SK-N-SH (cell line): ENCODE results near the gene NDUFB3.
"Not testable (repeated sequence)": the region's sequence is repeated elsewhere in the genome, so short reads cannot be mapped to it uniquely, and the experiment has no call there.

Source experiments
- CHD2 ChIP-seq: fragments of 150-350 bp; IDR thresholded peaks from 2 replicates; pipeline ENCODE4 v1.6.1; 2018; ENCODE audit warnings: low read length; ENCODE audit not compliant: partially characterized antibody
- ELF1 ChIP-seq: IDR thresholded peaks from 2 replicates; pipeline ENCODE4 v1.4.0; 2012
- EP300 ChIP-seq, 2 experiments: IDR thresholded peaks; 2 replicates each; pipeline versions ENCODE4 v1.4.0 to v1.6.1; 2012; ENCODE audit warnings: borderline replicate concordance in 1 of 2, low read depth in 1 of 2, low read length in 1 of 2
- EZH2phosphoT487 ChIP-seq: fragments of 200-600 bp; sonication (generic); IDR thresholded peaks from 2 replicates; pipeline ENCODE4 v1.6.1; 2017; ENCODE audit warnings: low read depth, mixed run types, mild to moderate bottlenecking, antibody characterized with exemption, moderate library complexity, borderline replicate concordance
- FOXM1 ChIP-seq: IDR thresholded peaks from 2 replicates; pipeline ENCODE4 v1.4.0; 2012; ENCODE audit warnings: low read depth, mild to moderate bottlenecking
- GABPA ChIP-seq: IDR thresholded peaks from 2 replicates; pipeline ENCODE4 v1.4.0; 2012; ENCODE audit warnings: low read depth, mild to moderate bottlenecking
- MXI1 ChIP-seq: IDR thresholded peaks from 2 replicates; pipeline ENCODE4 v1.6.1; 2012; ENCODE audit warnings: mild to moderate bottlenecking, low read depth, low read length, improper control_type of control experiment
- NFIC ChIP-seq: IDR thresholded peaks from 2 replicates; pipeline ENCODE4 v1.4.0; 2012; ENCODE audit warnings: borderline replicate concordance
- POLR2AphosphoS5 ChIP-seq: IDR thresholded peaks from 2 replicates; pipeline ENCODE4 v1.6.1; 2012; ENCODE audit warnings: low read depth, low read length
- RXRA ChIP-seq: IDR thresholded peaks from 2 replicates; pipeline ENCODE4 v1.4.0; 2012; ENCODE audit warnings: low read depth, mild to moderate bottlenecking, borderline replicate concordance
- SMC3 ChIP-seq: IDR thresholded peaks from 2 replicates; pipeline ENCODE4 v1.6.1; 2012; ENCODE audit warnings: low read depth, low read length, improper control_type of control experiment
- TEAD4 ChIP-seq: IDR thresholded peaks from 2 replicates; pipeline ENCODE4 v1.4.0; 2012; ENCODE audit warnings: mild to moderate bottlenecking, borderline replicate concordance; ENCODE audit not compliant: insufficient read depth
- YY1 ChIP-seq: IDR thresholded peaks from 2 replicates; pipeline ENCODE4 v1.4.0; 2012; ENCODE audit warnings: low read depth, mild to moderate bottlenecking
- TF ChIP-seq, protein P1 (sequence below): fragments of 200-600 bp; sonication (generic); IDR thresholded peaks from 2 replicates; pipeline ENCODE4 v1.6.1; 2017; ENCODE audit warnings: antibody characterized with exemption, mild to moderate bottlenecking, moderate library complexity

DNA sequence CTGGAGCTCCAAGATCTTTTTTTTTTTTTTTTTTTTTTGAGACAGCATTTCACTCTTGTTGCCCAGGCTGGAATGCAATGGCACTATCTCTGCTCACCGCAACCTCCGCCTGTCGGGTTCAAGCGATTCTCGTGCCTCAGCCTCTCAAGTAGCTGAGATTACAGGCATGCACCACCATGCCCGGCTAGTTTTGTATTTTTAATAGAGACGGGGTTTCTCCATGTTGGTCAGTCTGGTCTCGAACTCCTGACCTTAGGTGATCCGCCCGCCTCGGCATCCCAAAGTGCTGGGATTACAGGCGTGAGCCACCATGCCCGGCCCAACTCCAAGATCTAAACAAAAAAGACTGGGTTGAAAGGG lies 45.9 kb downstream of the NDUFB3 start:
- TF ChIP-seq, protein P1, sequence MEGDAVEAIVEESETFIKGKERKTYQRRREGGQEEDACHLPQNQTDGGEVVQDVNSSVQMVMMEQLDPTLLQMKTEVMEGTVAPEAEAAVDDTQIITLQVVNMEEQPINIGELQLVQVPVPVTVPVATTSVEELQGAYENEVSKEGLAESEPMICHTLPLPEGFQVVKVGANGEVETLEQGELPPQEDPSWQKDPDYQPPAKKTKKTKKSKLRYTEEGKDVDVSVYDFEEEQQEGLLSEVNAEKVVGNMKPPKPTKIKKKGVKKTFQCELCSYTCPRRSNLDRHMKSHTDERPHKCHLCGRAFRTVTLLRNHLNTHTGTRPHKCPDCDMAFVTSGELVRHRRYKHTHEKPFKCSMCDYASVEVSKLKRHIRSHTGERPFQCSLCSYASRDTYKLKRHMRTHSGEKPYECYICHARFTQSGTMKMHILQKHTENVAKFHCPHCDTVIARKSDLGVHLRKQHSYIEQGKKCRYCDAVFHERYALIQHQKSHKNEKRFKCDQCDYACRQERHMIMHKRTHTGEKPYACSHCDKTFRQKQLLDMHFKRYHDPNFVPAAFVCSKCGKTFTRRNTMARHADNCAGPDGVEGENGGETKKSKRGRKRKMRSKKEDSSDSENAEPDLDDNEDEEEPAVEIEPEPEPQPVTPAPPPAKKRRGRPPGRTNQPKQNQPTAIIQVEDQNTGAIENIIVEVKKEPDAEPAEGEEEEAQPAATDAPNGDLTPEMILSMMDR: not testable (repeated sequence)
- not testable (repeated sequence) for TF ChIP-seq ELF1; SMC3; EP300 (IDR thresholded peaks at IDR 0.05; ENCODE audit: borderline replicate concordance in 1 of 2, low read depth in 1 of 2, low read length in 1 of 2); POLR2AphosphoS5; EZH2phosphoT487; FOXM1; RXRA; CHD2; NFIC; MXI1; GABPA; TEAD4; YY1
